ENCODE data around the gene TMEM178B. TPM values are rescaled to one million over a fixed set of nuclear protein-coding genes. Genes with fewer than 3 reads are reported as not detected.

The TMEM178B gene
- total and polyA plus RNA-seq, 9 of the 15 experiments (the other 6 are each of a cell fraction or from before 2014, with no cell fraction given), result under 0.01 to 0.03 (median 0.01) TPM; not detected in 5

- TF ChIP-seq SIN3A (IDR thresholded peaks at IDR 0.05; ENCODE audit: borderline replicate concordance in 2 of 2, control insufficient read depth in 1 of 2, low read depth in 2 of 2, low read length in 2 of 2), result no peak
- no peak for TF ChIP-seq ZNF212 (CRISPR knock-in tag; IDR thresholded peaks at IDR 0.05)
- no peak for TF ChIP-seq ZNF699 (CRISPR knock-in tag; IDR thresholded peaks at IDR 0.05; ENCODE audit: insufficient replicate concordance)
- TF ChIP-seq ARID4B (CRISPR knock-in tag; IDR thresholded peaks at IDR 0.05), result no peak
- TF ChIP-seq ZNF778 (CRISPR knock-in tag; IDR thresholded peaks at IDR 0.05), result no peak
Measured at GRCh38 chr7:141074997-141075396, 1.1 kb downstream of the TMEM178B start (continued).

- in situ Hi-C loops (cut with MboI), result no loop called here
- no peaks in the 10 kb centered on the region; the same call in 1 of the 2 replicates for H4K20me1 ChIP-seq (replicated peaks; ENCODE audit: control insufficient read depth, insufficient read depth, low read length)
- CTCF ChIA-PET (ENCODE audit: low intra/inter-chr PET ratio), result no interaction called here
- POLR2A ChIA-PET, result interaction anchor here (1.2 kb wide), 1 partner anchor 8 kb away, joined by 4 read pairs; no protein-coding TSS in a partner anchor
- no peaks in the 10 kb centered on the region for H3K9me1 ChIP-seq (ENCODE audit: control insufficient read depth, insufficient read depth, low read length)
- FAIRE-seq (peak; percentile 74), ATAC-seq (no peak), DNase-seq (ENCODE audit: extremely low read depth in 1 of 4, low spot score in 3 of 4) (no peak)
- no peaks in the 10 kb centered on the region for H3K36me3 ChIP-seq (ENCODE audit: control insufficient read depth, insufficient read depth, low read length)
- H3K4me2 ChIP-seq (ENCODE audit: insufficient read depth, low read length), result no peak overlapping the region
- no peak overlapping the region for H3K9ac ChIP-seq (ENCODE audit: insufficient read depth in 1 of 2, low read depth in 2 of 2, low read length in 2 of 2)
- no peak overlapping the region for H3K4me3 ChIP-seq
- peaks cover 44 to 45% of the 10 kb centered on the region in 2 experiments for H3K27me3 ChIP-seq (ENCODE audit: control insufficient read depth in 2 of 2, insufficient read depth in 2 of 2, low read length in 2 of 2)
- 2% methylated on average over 3 of the region's 3 CpGs for WGBS (ENCODE audit: insufficient coverage, low coverage, missing lambda C conversion rate)
- H3K79me2 ChIP-seq (ENCODE audit: control insufficient read depth, insufficient read depth, low read length), result no peaks in the 10 kb centered on the region
- intact Hi-C loops (cut with micrococcal nuclease), result loop anchor here (10.0 kb wide), 1 partner anchor 578 kb away; no protein-coding TSS in a partner anchor
- no peak overlapping the region for H3K27ac ChIP-seq (ENCODE audit: extremely low read depth, low read depth, low read length)
- peak; percentile 76 for TF ChIP-seq RFX1 (IDR thresholded peaks at IDR 0.05)
- no peak for TF ChIP-seq ZNF655 (CRISPR knock-in tag; IDR thresholded peaks at IDR 0.05)
- H2AFZ ChIP-seq (ENCODE audit: low read depth, low read length), result no peak overlapping the region
- H3K4me1 ChIP-seq (replicated peaks in 1 of 2; ENCODE audit: control insufficient read depth in 2 of 2, insufficient read depth in 2 of 2, low read length in 2 of 2), result peaks cover 0 to 30% of the 10 kb centered on the region in 2 experiments; a peak in 2 of 5 replicates
- BruUV-seq (replicated peaks), result no TSS peak
- no peaks in the 10 kb centered on the region for H3K9me3 ChIP-seq (replicated peaks; ENCODE audit: control insufficient read depth, insufficient read depth, low read depth, low read length)
Measured at GRCh38 chr7:141076377-141076776, 2.5 kb downstream of the TMEM178B start.
